H9 (cell line): ENCODE data around the gene PLEKHF1. TPM values are rescaled to one million over a fixed set of nuclear protein-coding genes. Genes with fewer than 3 reads are reported as not detected.

Experiments used
- DNase-seq: peaks from one replicate; pipeline ENCODE4 v3.0.0-alpha.2; 2017
- H2AFZ ChIP-seq: one replicate; pipeline ENCODE4 v1.6.1; 2013; ENCODE audit warnings: mild to moderate bottlenecking, low read length, control low read depth, moderate library complexity
- H2AK5ac ChIP-seq: 2 replicates; pipeline ENCODE4 v1.6.1; 2013; ENCODE audit warnings: low read length, control low read depth, mixed read lengths; ENCODE audit not compliant: insufficient read length
- H2BK120ac ChIP-seq: one replicate; pipeline ENCODE4 v1.6.1; 2013; ENCODE audit warnings: low read depth, mild to moderate bottlenecking, low read length, control low read depth, inconsistent platforms; ENCODE audit not compliant: poor library complexity, severe bottlenecking
- H2BK12ac ChIP-seq: 2 replicates; pipeline ENCODE4 v1.6.1; 2013; ENCODE audit warnings: low read length, control low read depth, mixed read lengths, low read depth; ENCODE audit not compliant: insufficient read length
- H2BK15ac ChIP-seq: 2 replicates; pipeline ENCODE4 v1.6.1; 2013; ENCODE audit warnings: low read depth, low read length, control low read depth
- H2BK20ac ChIP-seq: one replicate; pipeline ENCODE4 v1.6.1; 2013; ENCODE audit warnings: low read depth, mild to moderate bottlenecking, low read length, control low read depth, inconsistent platforms; ENCODE audit not compliant: poor library complexity, severe bottlenecking
- H2BK5ac ChIP-seq: 2 replicates; pipeline ENCODE4 v1.6.1; 2013; ENCODE audit warnings: low read length, control low read depth, mixed read lengths; ENCODE audit not compliant: insufficient read length
- H3K14ac ChIP-seq: 2 replicates; pipeline ENCODE4 v1.6.1; 2013; ENCODE audit warnings: low read length, control low read depth; ENCODE audit not compliant: insufficient read depth
- H3K18ac ChIP-seq: 2 replicates; pipeline ENCODE4 v1.6.1; 2013; ENCODE audit warnings: low read depth, mild to moderate bottlenecking, mixed read lengths, low read length, control low read depth; ENCODE audit not compliant: insufficient read length
- H3K23ac ChIP-seq: 2 replicates; pipeline ENCODE4 v1.6.1; 2013; ENCODE audit warnings: low read length, control low read depth, mixed read lengths, low read depth; ENCODE audit not compliant: insufficient read length
- H3K23me2 ChIP-seq: 2 replicates; pipeline ENCODE4 v1.6.1; 2013; ENCODE audit warnings: low read depth, mild to moderate bottlenecking, mixed read lengths, low read length, control low read depth; ENCODE audit not compliant: insufficient read length, poor library complexity, severe bottlenecking
- H3K27ac ChIP-seq: 2 replicates; pipeline ENCODE4 v1.5.1; 2013; ENCODE audit warnings: low read length, control low read depth, mixed read lengths, low read depth; ENCODE audit not compliant: insufficient read length
- H3K27me3 ChIP-seq: 2 replicates; pipeline ENCODE4 v1.6.1; 2013; ENCODE audit warnings: low read length, control low read depth, inconsistent platforms; ENCODE audit not compliant: insufficient read depth
- H3K4ac ChIP-seq: 2 replicates; pipeline ENCODE4 v1.6.1; 2013; ENCODE audit warnings: low read depth, mild to moderate bottlenecking, control low read depth, inconsistent platforms, low read length, moderate library complexity
- H3K4me1 ChIP-seq: 2 replicates; pipeline ENCODE4 v1.6.1; 2013; ENCODE audit warnings: low read length, control low read depth, inconsistent platforms; ENCODE audit not compliant: insufficient read depth
- H3K4me2 ChIP-seq: 2 replicates; pipeline ENCODE4 v1.6.1; 2013; ENCODE audit warnings: low read length, control low read depth, mixed read lengths; ENCODE audit not compliant: insufficient read length, insufficient read depth
- H3K56ac ChIP-seq: 2 replicates; pipeline ENCODE4 v1.6.1; 2013; ENCODE audit warnings: low read depth, mild to moderate bottlenecking, mixed read lengths, low read length, control low read depth; ENCODE audit not compliant: insufficient read length
- H3K79me1 ChIP-seq: 2 replicates; pipeline ENCODE4 v1.6.1; 2013; ENCODE audit warnings: low read depth, mild to moderate bottlenecking, moderate library complexity, low read length, control low read depth, inconsistent platforms; ENCODE audit not compliant: insufficient read depth, poor library complexity, severe bottlenecking
- H3K79me2 ChIP-seq: 2 replicates; pipeline ENCODE4 v1.6.1; 2013; ENCODE audit warnings: low read length, control low read depth, inconsistent platforms; ENCODE audit not compliant: insufficient read depth
- H3K9ac ChIP-seq: 2 replicates; pipeline ENCODE4 v1.6.1; 2013; ENCODE audit warnings: low read length, control low read depth, mixed read lengths; ENCODE audit not compliant: insufficient read length; ENCODE audit errors: extremely low read depth
- H3K9me3 ChIP-seq: one replicate; pipeline ENCODE4 v1.6.1; 2013; ENCODE audit warnings: low read depth, low read length, inconsistent platforms; ENCODE audit not compliant: control insufficient read depth
- H3T11ph ChIP-seq: one replicate; pipeline ENCODE4 v1.6.1; 2013; ENCODE audit warnings: mild to moderate bottlenecking, low read length, control low read depth, inconsistent platforms
- H4K20me1 ChIP-seq: one replicate; pipeline ENCODE4 v1.6.1; 2013; ENCODE audit not compliant: control insufficient read depth, insufficient read length, insufficient read depth
- H4K5ac ChIP-seq: 2 replicates; pipeline ENCODE4 v1.6.1; 2013; ENCODE audit warnings: low read depth, mild to moderate bottlenecking, mixed read lengths, low read length, control low read depth; ENCODE audit not compliant: insufficient read length
- H4K8ac ChIP-seq: replicated peaks from 2 replicates; pipeline ENCODE4 v1.6.1; 2013; ENCODE audit warnings: low read length, control low read depth, mixed read lengths, low read depth; ENCODE audit not compliant: insufficient read length
- H4K91ac ChIP-seq: 2 replicates; pipeline ENCODE4 v1.6.1; 2013; ENCODE audit warnings: low read depth, mild to moderate bottlenecking, moderate library complexity, mixed read lengths, low read length, control low read depth; ENCODE audit not compliant: insufficient read length
- H3K27ac Mint-ChIP-seq, 3 experiments: 2 replicates in 2 of 3; 3 replicates in 1 of 3; pipeline ENCODE4 v1.8.0; 2020 to 2021; ENCODE audit warnings: mixed read lengths in 3 of 3, mild to moderate bottlenecking in 1 of 3, moderate library complexity in 1 of 3
- H3K27me3 Mint-ChIP-seq: 2 replicates; pipeline ENCODE4 v1.8.0; 2021; ENCODE audit warnings: low read depth, mild to moderate bottlenecking, moderate library complexity, mixed read lengths
- H3K36me3 Mint-ChIP-seq, 3 experiments: 2 replicates in 2 of 3; 3 replicates in 1 of 3; pipeline ENCODE4 v1.8.0; 2020 to 2021; ENCODE audit warnings: low read depth in 3 of 3, mixed read lengths in 3 of 3; ENCODE audit not compliant: insufficient read depth in 1 of 3
- H3K4me1 Mint-ChIP-seq, 2 experiments: 2 replicates each; pipeline ENCODE4 v1.8.0; 2020; ENCODE audit warnings: mixed read lengths in 2 of 2
- H3K4me3 Mint-ChIP-seq, 2 experiments: 2 replicates in 1 of 2; 3 replicates in 1 of 2; pipeline ENCODE4 v1.8.0; 2020 to 2021; ENCODE audit warnings: mild to moderate bottlenecking in 2 of 2, mixed read lengths in 2 of 2, moderate library complexity in 1 of 2
- H3K9me3 Mint-ChIP-seq, 2 experiments: 2 replicates in 1 of 2; 3 replicates in 1 of 2; pipeline ENCODE4 v1.8.0; 2020; ENCODE audit warnings: mild to moderate bottlenecking in 2 of 2, mixed read lengths in 2 of 2, moderate library complexity in 1 of 2
- CTCF ChIP-seq: fragments of 200-600 bp; sonication (generic); conservative IDR thresholded peaks from 3 replicates; pipeline ENCODE4 v1.8.0; 2021; ENCODE audit warnings: antibody characterized with exemption, mild to moderate bottlenecking
- WGBS: extraction: QIAGEN DNeasy Blood & Tissue Kit; methylation state at CpG from one replicate; pipeline ENCODE4 v1.1.7; 2013; ENCODE audit warnings: missing lambda C conversion rate, low lambda C conversion rate, mixed read lengths; ENCODE audit not compliant: insufficient read length; ENCODE audit errors: extremely low coverage; 5-methylcytosine and 5-hydroxymethylcytosine counted together
- total RNA-seq: library from RNA; stranded (reverse); gene quantifications from 2 replicates; pipeline ENCODE4 v1.2.1, GENCODE V29; 2021

Gene PLEKHF1
- total RNA-seq, 1 experiment from 2014 or later, result 4.9 TPM

GRCh38 chr19:29629836-29630534 is 35.3 kb upstream of the PLEKHF1 start:
- Mint-ChIP-seq H3K36me3 (no peaks in the 10 kb centered on the region), H3K27ac (no peak overlapping the region), H3K4me3 (no peak overlapping the region), H3K27me3 (no peaks in the 10 kb centered on the region), H3K9me3 (no peaks in the 10 kb centered on the region; a peak in 1 of 5 replicates), H3K4me1 (peaks cover 6 to 15% of the 10 kb centered on the region in 2 experiments)
- H3K4me1 ChIP-seq, result no peaks in the 10 kb centered on the region
- H4K20me1 ChIP-seq, result no peaks in the 10 kb centered on the region
- no peak overlapping the region for H2BK5ac ChIP-seq
- H3T11ph ChIP-seq, result no peak overlapping the region
- no peak overlapping the region for H3K4ac ChIP-seq
- H3K27ac ChIP-seq, result no peak overlapping the region
- no peak overlapping the region for H2AK5ac ChIP-seq
- H4K5ac ChIP-seq, result no peak overlapping the region
- no peak overlapping the region for H2BK12ac ChIP-seq
- H2BK120ac ChIP-seq, result no peak overlapping the region
- H2BK15ac ChIP-seq, result no peak overlapping the region
- no peaks in the 10 kb centered on the region for H3K27me3 ChIP-seq
- no peak overlapping the region for H4K91ac ChIP-seq
- H3K9me3 ChIP-seq, result no peaks in the 10 kb centered on the region
- no peak overlapping the region for H3K9ac ChIP-seq
- no peak overlapping the region for H3K23ac ChIP-seq
- H3K23me2 ChIP-seq, result no peaks in the 10 kb centered on the region
- TF ChIP-seq CTCF, result no peak
- no peak overlapping the region for H2AFZ ChIP-seq
- H3K4me2 ChIP-seq, result no peak overlapping the region
- no peak for DNase-seq
- no CpG with 5 or more reads among the region's 5 CpGs for WGBS
- no peak overlapping the region for H2BK20ac ChIP-seq
- no peak overlapping the region for H4K8ac ChIP-seq
- no peaks in the 10 kb centered on the region for H3K79me2 ChIP-seq
- no peak overlapping the region for H3K14ac ChIP-seq
- H3K56ac ChIP-seq, result no peak overlapping the region
- no peak overlapping the region for H3K18ac ChIP-seq
- no peaks in the 10 kb centered on the region for H3K79me1 ChIP-seq
